ENCODE data around the gene TEPSIN. TPM values are rescaled to one million over a fixed set of nuclear protein-coding genes. Genes with fewer than 3 reads are reported as not detected.
A peak's percentile ranks its signal among the peaks of the same experiment; 100 is the strongest.

The TEPSIN gene
- total RNA-seq, 1 experiment from 2014 or later: 40.7 TPM

DNA sequence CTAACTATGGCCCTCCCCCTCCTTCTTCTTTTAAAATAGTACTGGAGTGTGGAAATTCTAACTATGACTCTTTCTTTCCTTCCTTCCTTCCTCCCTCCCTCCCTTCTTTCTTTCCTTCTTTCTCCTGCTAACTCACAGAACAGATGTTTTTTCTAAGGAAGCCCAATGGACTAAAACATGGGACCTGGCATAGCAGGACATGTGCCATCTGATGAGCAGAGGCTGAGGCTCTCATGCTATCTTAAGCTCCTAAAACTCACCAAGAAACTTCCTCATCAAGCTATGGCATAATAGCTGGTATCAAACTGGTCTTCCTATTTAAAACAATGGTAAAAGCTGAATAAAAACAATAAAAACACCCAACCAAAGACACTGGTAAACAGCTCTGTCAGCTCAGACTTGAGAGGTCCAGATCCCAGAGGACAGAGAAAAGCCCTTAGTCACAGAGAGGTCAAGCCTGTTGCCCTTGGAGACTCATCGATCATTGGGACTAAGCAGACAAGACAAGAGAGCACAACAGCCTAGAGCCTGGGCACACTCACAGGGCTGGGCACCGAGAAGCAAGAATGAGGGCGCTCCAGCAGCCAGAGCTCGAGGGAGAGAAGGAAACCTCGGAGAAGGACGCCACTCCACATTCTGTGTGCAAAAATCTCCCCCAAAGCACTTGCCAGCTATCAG lies 28.7 kb upstream of the TEPSIN start (continued):
- TF ChIP-seq NR3C1 (CRISPR knock-in tag; conservative IDR thresholded peaks at IDR 0.05; ENCODE audit: low read depth): no peak

DNA sequence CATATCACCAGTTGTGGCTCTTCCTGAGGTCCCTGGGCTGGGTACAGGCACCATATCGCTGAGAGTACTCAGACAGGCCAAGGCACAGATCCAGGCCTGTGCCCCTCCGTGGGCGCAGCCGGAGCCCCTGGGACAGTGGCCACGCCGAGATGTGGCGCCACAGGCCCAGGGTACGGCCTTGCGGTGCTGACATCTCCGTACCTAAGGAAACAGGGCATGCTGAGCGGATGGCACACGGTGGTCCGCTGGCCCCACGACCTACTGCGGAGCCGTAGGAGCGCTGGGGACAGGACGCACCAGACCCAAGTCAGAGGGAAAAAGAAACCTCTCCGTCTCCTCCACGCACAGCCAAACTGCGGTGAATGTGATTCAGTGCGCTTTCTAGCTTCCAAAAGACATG lies 26.7 kb upstream of the TEPSIN start:
- Mint-ChIP-seq H3K4me3 (no peak overlapping the region), H3K27ac (peak overlapping the region; percentile 33; the same call in 1 of the 2 replicates), H3K9me3 (no peaks in the 10 kb centered on the region), H3K36me3 (peaks cover 20% of the 10 kb centered on the region), H3K27me3 (ENCODE audit: low read depth) (no peaks in the 10 kb centered on the region), H3K4me1 (no peaks in the 10 kb centered on the region)
- TF ChIP-seq ZNF396 (CRISPR knock-in tag; IDR thresholded peaks at IDR 0.05; ENCODE audit: borderline replicate concordance) (no peak), TEAD1 (CRISPR knock-in tag; IDR thresholded peaks at IDR 0.05) (no peak), KAT7 (CRISPR knock-in tag; IDR thresholded peaks at IDR 0.05; ENCODE audit: borderline replicate concordance) (no peak), TP53 (CRISPR knock-in tag; IDR thresholded peaks at IDR 0.05) (no peak), ZNF219 (CRISPR knock-in tag; IDR thresholded peaks at IDR 0.05; ENCODE audit: borderline replicate concordance) (no peak), HMGA2 (CRISPR knock-in tag; IDR thresholded peaks at IDR 0.05) (no peak), GRHL2 (CRISPR knock-in tag; IDR thresholded peaks at IDR 0.05; ENCODE audit: insufficient replicate concordance, severe bottlenecking) (no peak), SMAD3 (CRISPR knock-in tag; IDR thresholded peaks at IDR 0.05; ENCODE audit: borderline replicate concordance) (no peak), NR2C2 (CRISPR knock-in tag; IDR thresholded peaks at IDR 0.05) (no peak), NFATC4 (CRISPR knock-in tag; IDR thresholded peaks at IDR 0.05) (no peak), ZNF263 (CRISPR knock-in tag; IDR thresholded peaks at IDR 0.05; ENCODE audit: low read depth) (no peak), FOXP1 (CRISPR knock-in tag; IDR thresholded peaks at IDR 0.05; ENCODE audit: borderline replicate concordance) (no peak)
- TF ChIP-seq, protein P1, sequence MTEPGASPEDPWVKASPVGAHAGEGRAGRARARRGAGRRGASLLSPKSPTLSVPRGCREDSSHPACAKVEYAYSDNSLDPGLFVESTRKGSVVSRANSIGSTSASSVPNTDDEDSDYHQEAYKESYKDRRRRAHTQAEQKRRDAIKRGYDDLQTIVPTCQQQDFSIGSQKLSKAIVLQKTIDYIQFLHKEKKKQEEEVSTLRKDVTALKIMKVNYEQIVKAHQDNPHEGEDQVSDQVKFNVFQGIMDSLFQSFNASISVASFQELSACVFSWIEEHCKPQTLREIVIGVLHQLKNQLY (CRISPR knock-in tag; IDR thresholded peaks at IDR 0.05): no peak
- TF ChIP-seq, protein P2, sequence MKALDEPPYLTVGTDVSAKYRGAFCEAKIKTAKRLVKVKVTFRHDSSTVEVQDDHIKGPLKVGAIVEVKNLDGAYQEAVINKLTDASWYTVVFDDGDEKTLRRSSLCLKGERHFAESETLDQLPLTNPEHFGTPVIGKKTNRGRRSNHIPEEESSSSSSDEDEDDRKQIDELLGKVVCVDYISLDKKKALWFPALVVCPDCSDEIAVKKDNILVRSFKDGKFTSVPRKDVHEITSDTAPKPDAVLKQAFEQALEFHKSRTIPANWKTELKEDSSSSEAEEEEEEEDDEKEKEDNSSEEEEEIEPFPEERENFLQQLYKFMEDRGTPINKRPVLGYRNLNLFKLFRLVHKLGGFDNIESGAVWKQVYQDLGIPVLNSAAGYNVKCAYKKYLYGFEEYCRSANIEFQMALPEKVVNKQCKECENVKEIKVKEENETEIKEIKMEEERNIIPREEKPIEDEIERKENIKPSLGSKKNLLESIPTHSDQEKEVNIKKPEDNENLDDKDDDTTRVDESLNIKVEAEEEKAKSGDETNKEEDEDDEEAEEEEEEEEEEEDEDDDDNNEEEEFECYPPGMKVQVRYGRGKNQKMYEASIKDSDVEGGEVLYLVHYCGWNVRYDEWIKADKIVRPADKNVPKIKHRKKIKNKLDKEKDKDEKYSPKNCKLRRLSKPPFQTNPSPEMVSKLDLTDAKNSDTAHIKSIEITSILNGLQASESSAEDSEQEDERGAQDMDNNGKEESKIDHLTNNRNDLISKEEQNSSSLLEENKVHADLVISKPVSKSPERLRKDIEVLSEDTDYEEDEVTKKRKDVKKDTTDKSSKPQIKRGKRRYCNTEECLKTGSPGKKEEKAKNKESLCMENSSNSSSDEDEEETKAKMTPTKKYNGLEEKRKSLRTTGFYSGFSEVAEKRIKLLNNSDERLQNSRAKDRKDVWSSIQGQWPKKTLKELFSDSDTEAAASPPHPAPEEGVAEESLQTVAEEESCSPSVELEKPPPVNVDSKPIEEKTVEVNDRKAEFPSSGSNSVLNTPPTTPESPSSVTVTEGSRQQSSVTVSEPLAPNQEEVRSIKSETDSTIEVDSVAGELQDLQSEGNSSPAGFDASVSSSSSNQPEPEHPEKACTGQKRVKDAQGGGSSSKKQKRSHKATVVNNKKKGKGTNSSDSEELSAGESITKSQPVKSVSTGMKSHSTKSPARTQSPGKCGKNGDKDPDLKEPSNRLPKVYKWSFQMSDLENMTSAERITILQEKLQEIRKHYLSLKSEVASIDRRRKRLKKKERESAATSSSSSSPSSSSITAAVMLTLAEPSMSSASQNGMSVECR (CRISPR knock-in tag; IDR thresholded peaks at IDR 0.05; ENCODE audit: borderline replicate concordance): no peak
- TF ChIP-seq, protein P3, sequence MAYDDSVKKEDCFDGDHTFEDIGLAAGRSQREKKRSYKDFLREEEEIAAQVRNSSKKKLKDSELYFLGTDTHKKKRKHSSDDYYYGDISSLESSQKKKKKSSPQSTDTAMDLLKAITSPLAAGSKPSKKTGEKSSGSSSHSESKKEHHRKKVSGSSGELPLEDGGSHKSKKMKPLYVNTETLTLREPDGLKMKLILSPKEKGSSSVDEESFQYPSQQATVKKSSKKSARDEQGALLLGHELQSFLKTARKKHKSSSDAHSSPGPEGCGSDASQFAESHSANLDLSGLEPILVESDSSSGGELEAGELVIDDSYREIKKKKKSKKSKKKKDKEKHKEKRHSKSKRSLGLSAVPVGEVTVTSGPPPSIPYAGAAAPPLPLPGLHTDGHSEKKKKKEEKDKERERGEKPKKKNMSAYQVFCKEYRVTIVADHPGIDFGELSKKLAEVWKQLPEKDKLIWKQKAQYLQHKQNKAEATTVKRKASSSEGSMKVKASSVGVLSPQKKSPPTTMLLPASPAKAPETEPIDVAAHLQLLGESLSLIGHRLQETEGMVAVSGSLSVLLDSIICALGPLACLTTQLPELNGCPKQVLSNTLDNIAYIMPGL (CRISPR knock-in tag; IDR thresholded peaks at IDR 0.05): no peak
- TF ChIP-seq, protein P4, sequence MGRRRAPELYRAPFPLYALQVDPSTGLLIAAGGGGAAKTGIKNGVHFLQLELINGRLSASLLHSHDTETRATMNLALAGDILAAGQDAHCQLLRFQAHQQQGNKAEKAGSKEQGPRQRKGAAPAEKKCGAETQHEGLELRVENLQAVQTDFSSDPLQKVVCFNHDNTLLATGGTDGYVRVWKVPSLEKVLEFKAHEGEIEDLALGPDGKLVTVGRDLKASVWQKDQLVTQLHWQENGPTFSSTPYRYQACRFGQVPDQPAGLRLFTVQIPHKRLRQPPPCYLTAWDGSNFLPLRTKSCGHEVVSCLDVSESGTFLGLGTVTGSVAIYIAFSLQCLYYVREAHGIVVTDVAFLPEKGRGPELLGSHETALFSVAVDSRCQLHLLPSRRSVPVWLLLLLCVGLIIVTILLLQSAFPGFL (CRISPR knock-in tag; IDR thresholded peaks at IDR 0.05; ENCODE audit: borderline replicate concordance): no peak
- ATAC-seq (no peak), DNase-seq (ENCODE audit: low spot score) (no peak)
- ChIA-PET POLR2A (no interaction called here), CTCF (interaction anchor here (0.9 kb wide), 1 partner anchor 11 kb away, joined by 3 read pairs; no protein-coding TSS in a partner anchor)

Data from WTC11 (cell line).